Spinal cord (tissue), 10 donors: ENCODE measurements around the gene ACTN4. TPM values are rescaled to one million over a fixed set of nuclear protein-coding genes. Genes with fewer than 3 reads are reported as not detected.
"Not testable (repeated sequence)": the region's sequence is repeated elsewhere in the genome, so short reads cannot be mapped to it uniquely, and the experiment has no call there.

Experiments
- DNase-seq, 6 donors: peaks; one replicate each; pipeline versions ENCODE4 v3.0.0 to v3.0.0-alpha.2; 2013 to 2015; ENCODE audit warnings: low spot score in 6 of 6, low read depth in 4 of 6
- H3K27ac ChIP-seq: one replicate; pipeline ENCODE4 v1.5.1; 2013; ENCODE audit warnings: low read depth, low read length, control low read depth
- H3K27me3 ChIP-seq: one replicate; pipeline ENCODE4 v1.6.1; 2013; ENCODE audit warnings: low read length; ENCODE audit not compliant: control insufficient read depth, insufficient read depth
- H3K36me3 ChIP-seq: one replicate; pipeline ENCODE4 v1.6.1; 2013; ENCODE audit warnings: low read length; ENCODE audit not compliant: control insufficient read depth, insufficient read depth
- H3K4me1 ChIP-seq: one replicate; pipeline ENCODE4 v1.6.1; 2013; ENCODE audit warnings: low read length; ENCODE audit not compliant: control insufficient read depth, insufficient read depth
- H3K4me3 ChIP-seq: one replicate; pipeline ENCODE4 v1.5.1; 2013; ENCODE audit warnings: low read depth, low read length, control low read depth
- H3K9me3 ChIP-seq: one replicate; pipeline ENCODE4 v1.6.1; 2013; ENCODE audit warnings: low read length; ENCODE audit not compliant: control insufficient read depth, insufficient read depth
- WGBS: methylation state at CpG from one replicate; pipeline ENCODE4 v1.1.5; 2013; ENCODE audit warnings: missing lambda C conversion rate; ENCODE audit not compliant: insufficient coverage; 5-methylcytosine and 5-hydroxymethylcytosine counted together
- polyA plus RNA-seq, 2 donors: library from polyadenylated mRNA; unstranded; fragments of 120-200 nt; gene quantifications; one replicate each; pipeline ENCODE4 v1.2.1, GENCODE V29; 2013; ENCODE audit not compliant: insufficient read length in 2 of 2
- total RNA-seq, 2 donors: library from RNA; depleted of rRNA in 1 of 2; stranded (reverse); fragments of 120-200 nt in 1 of 2; fragments of >200 nt in 1 of 2; gene quantifications; one replicate each; pipeline versions ENCODE4 v1.2.3 to v1.2.4, GENCODE V29; 2013 to 2014
- donor health status: healthy.

ACTN4 gene
- total and polyA plus RNA-seq, 4 donors: 103 to 297 (median 217) TPM

- 68% methylated on average over 6 of the region's 7 CpGs for WGBS
- H3K4me3 ChIP-seq: no peak overlapping the region
- H3K27me3 ChIP-seq: no peaks in the 10 kb centered on the region
- no peaks in the 10 kb centered on the region for H3K4me1 ChIP-seq
- no peak overlapping the region for H3K27ac ChIP-seq
- no peaks in the 10 kb centered on the region for H3K9me3 ChIP-seq
- DNase-seq: no peak
- H3K36me3 ChIP-seq: no peaks in the 10 kb centered on the region
These were observed 97.9 kb downstream of the ACTN4 start for GRCh38 chr19:38745316-38745715.

GRCh38 chr19:38753783-38754182 lies 106.3 kb downstream of the ACTN4 start:
- not testable (repeated sequence) for H3K27ac ChIP-seq, DNase-seq, H3K4me1 ChIP-seq, H3K36me3 ChIP-seq, H3K4me3 ChIP-seq, H3K27me3 ChIP-seq, H3K9me3 ChIP-seq
- WGBS: 78% methylated on average over 3 of the region's 3 CpGs

GRCh38 chr19:38754196-38754595 lies 106.7 kb downstream of the ACTN4 start:
- not testable (repeated sequence) for DNase-seq
- no CpG with 5 or more reads among the region's 2 CpGs for WGBS

GRCh38 chr19:38759590-38760003 lies 112.1 kb downstream of the ACTN4 start:
- no peaks in the 10 kb centered on the region for H3K9me3 ChIP-seq
- no peak for DNase-seq
- H3K4me1 ChIP-seq: no peaks in the 10 kb centered on the region
- H3K27ac ChIP-seq: no peak overlapping the region
- WGBS: 71% methylated on average over 9 of the region's 10 CpGs
- no peaks in the 10 kb centered on the region for H3K27me3 ChIP-seq
- no peaks in the 10 kb centered on the region for H3K36me3 ChIP-seq
- no peak overlapping the region for H3K4me3 ChIP-seq

More at GRCh38 chr19:38754196-38754595, 106.7 kb downstream of the ACTN4 start:
- H3K4me1 ChIP-seq, H3K27ac ChIP-seq, H3K4me3 ChIP-seq, H3K36me3 ChIP-seq, H3K27me3 ChIP-seq, H3K9me3 ChIP-seq: not testable (repeated sequence)

GRCh38 chr19:38760805-38761517 lies 113.5 kb downstream of the ACTN4 start:
- H3K4me1 ChIP-seq, H3K36me3 ChIP-seq, H3K27me3 ChIP-seq, H3K27ac ChIP-seq, DNase-seq, H3K4me3 ChIP-seq, H3K9me3 ChIP-seq: not testable (repeated sequence)
- WGBS: 92% methylated on average over 2 of the region's 6 CpGs

- WGBS: 96% methylated on average over 6 of the region's 9 CpGs
These were observed 114.5 kb downstream of the ACTN4 start for GRCh38 chr19:38761884-38762389.

GRCh38 chr19:38763795-38764220 lies 116.4 kb downstream of the ACTN4 start:
- DNase-seq: no peak
- H3K4me1 ChIP-seq: no peaks in the 10 kb centered on the region
- no peak overlapping the region for H3K27ac ChIP-seq
- no peaks in the 10 kb centered on the region for H3K36me3 ChIP-seq
- no peaks in the 10 kb centered on the region for H3K27me3 ChIP-seq
- H3K4me3 ChIP-seq: no peak overlapping the region
- 80% methylated on average over 1 of the region's 3 CpGs for WGBS
- H3K9me3 ChIP-seq: no peaks in the 10 kb centered on the region

More at GRCh38 chr19:38761884-38762389, 114.5 kb downstream of the ACTN4 start:
- H3K4me3 ChIP-seq, H3K36me3 ChIP-seq, H3K27me3 ChIP-seq, H3K9me3 ChIP-seq, H3K4me1 ChIP-seq, DNase-seq, H3K27ac ChIP-seq: not testable (repeated sequence)

GRCh38 chr19:38765214-38765613 lies 117.8 kb downstream of the ACTN4 start:
- no CpG with 5 or more reads among the region's 2 CpGs for WGBS

GRCh38 chr19:38766276-38767047 lies 119.0 kb downstream of the ACTN4 start:
- peaks cover 8% of the 10 kb centered on the region for H3K4me1 ChIP-seq
- H3K27ac ChIP-seq: no peak overlapping the region
- H3K36me3 ChIP-seq: no peaks in the 10 kb centered on the region
- 86% methylated on average over 1 of the region's 10 CpGs for WGBS
- H3K27me3 ChIP-seq: no peaks in the 10 kb centered on the region
- no peak overlapping the region for H3K4me3 ChIP-seq
- no peaks in the 10 kb centered on the region for H3K9me3 ChIP-seq
- no peak for DNase-seq

More at GRCh38 chr19:38765214-38765613, 117.8 kb downstream of the ACTN4 start:
- H3K27me3 ChIP-seq: no peaks in the 10 kb centered on the region
- H3K36me3 ChIP-seq: no peaks in the 10 kb centered on the region
- DNase-seq: no peak
- H3K9me3 ChIP-seq: no peaks in the 10 kb centered on the region
- peaks cover 8% of the 10 kb centered on the region for H3K4me1 ChIP-seq
- H3K27ac ChIP-seq: no peak overlapping the region
- no peak overlapping the region for H3K4me3 ChIP-seq
